ENCODE measurements around the gene PPM1J.

The PPM1J gene

DNA sequence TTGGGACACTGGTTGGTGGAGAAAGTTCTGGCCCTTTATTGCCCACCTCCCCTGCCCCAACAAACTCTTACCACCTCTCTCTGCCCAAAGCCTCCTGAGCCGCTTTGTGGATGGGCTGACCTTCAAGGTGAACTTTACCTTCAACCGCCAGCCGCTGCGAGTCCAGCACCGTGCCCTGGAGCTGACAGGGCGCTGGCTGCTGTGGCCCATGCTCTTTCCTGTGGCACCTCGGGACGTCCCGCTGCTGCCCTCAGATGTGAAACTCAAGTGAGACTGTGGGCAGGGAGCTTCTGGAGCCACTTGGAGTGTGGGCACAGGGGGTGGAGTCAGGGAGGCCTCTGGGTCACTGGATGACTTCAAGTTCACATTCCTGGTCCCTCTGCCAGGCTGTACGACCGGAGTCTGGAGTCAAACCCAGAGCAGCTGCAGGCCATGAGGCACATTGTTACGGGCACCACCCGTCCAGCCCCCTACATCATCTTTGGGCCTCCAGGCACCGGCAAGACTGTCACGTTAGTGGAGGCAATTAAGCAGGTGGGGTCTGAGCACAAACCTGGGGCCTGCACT is 20.7 kb downstream of the PPM1J start:
- H3K4me3 ChIP-seq (ENCODE audit: low read depth, low read length), result no peak overlapping the region
- no peak for DNase-seq (ENCODE audit: low read depth)
- no peak for TF ChIP-seq MYC (IDR thresholded peaks at IDR 0.05; ENCODE audit: low read depth, low read length)
- TF ChIP-seq, protein P1, sequence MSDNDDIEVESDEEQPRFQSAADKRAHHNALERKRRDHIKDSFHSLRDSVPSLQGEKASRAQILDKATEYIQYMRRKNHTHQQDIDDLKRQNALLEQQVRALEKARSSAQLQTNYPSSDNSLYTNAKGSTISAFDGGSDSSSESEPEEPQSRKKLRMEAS (IDR thresholded peaks at IDR 0.05; ENCODE audit: low read depth, low read length), result no peak
- TF ChIP-seq POLR2A (IDR thresholded peaks at IDR 0.05; ENCODE audit: extremely low read depth, insufficient read length), result no peak
- TF ChIP-seq, protein P2, sequence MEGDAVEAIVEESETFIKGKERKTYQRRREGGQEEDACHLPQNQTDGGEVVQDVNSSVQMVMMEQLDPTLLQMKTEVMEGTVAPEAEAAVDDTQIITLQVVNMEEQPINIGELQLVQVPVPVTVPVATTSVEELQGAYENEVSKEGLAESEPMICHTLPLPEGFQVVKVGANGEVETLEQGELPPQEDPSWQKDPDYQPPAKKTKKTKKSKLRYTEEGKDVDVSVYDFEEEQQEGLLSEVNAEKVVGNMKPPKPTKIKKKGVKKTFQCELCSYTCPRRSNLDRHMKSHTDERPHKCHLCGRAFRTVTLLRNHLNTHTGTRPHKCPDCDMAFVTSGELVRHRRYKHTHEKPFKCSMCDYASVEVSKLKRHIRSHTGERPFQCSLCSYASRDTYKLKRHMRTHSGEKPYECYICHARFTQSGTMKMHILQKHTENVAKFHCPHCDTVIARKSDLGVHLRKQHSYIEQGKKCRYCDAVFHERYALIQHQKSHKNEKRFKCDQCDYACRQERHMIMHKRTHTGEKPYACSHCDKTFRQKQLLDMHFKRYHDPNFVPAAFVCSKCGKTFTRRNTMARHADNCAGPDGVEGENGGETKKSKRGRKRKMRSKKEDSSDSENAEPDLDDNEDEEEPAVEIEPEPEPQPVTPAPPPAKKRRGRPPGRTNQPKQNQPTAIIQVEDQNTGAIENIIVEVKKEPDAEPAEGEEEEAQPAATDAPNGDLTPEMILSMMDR (IDR thresholded peaks at IDR 0.05; ENCODE audit: low read depth, low read length), result no peak

DNA sequence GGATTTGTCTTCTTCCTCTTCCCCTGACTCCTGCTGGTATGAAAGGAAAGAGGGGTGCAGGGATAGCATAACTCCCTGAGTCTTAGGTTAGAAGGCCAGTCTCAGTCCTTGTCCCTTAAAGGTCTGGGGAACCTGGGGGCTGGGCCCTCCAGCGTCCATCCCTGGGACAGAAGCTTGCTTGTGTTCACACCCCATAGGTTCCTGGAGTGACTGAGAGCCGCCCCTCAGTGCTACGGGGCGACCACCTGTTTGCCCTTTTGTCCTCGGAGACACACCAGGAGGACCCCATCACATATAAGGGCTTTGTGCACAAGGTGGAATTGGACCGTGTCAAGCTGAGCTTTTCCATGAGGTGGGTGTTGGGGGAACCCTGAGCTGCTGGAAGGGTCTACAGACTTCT is 21.3 kb downstream of the PPM1J start:
- H3K4me3 ChIP-seq (ENCODE audit: low read depth, low read length), result no peak overlapping the region
- no peak for TF ChIP-seq POLR2A (IDR thresholded peaks at IDR 0.05; ENCODE audit: extremely low read depth, insufficient read length)
- TF ChIP-seq MYC (IDR thresholded peaks at IDR 0.05; ENCODE audit: low read depth, low read length), result no peak
- TF ChIP-seq, protein P1 (IDR thresholded peaks at IDR 0.05; ENCODE audit: low read depth, low read length), result no peak
- TF ChIP-seq, protein P2 (IDR thresholded peaks at IDR 0.05; ENCODE audit: low read depth, low read length), result no peak
- DNase-seq (ENCODE audit: low read depth), result no peak

DNA sequence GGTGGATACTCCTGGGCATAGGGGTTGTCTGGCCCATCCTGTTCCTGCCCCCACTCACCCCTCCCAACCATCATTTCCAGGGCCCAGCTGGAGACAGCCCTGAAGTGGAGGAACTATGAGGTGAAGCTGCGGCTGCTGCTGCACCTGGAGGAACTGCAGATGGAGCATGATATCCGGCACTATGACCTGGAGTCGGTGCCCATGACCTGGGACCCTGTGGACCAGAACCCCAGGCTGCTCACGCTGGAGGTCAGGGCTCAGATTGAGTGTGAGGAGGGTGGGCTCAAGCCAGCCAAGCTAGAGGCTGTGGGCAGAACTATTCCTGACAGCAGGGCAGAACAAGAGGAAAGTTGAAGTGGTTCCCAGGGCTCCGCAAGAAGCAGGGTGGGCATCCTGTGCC is 22.5 kb downstream of the PPM1J start:
- no peak for DNase-seq (ENCODE audit: low read depth)
- H3K4me3 ChIP-seq (ENCODE audit: low read depth, low read length), result no peak overlapping the region
- no peak for TF ChIP-seq POLR2A (IDR thresholded peaks at IDR 0.05; ENCODE audit: extremely low read depth, insufficient read length)
- TF ChIP-seq MYC (IDR thresholded peaks at IDR 0.05; ENCODE audit: low read depth, low read length), result no peak
- TF ChIP-seq, protein P2 (IDR thresholded peaks at IDR 0.05; ENCODE audit: low read depth, low read length), result no peak
- TF ChIP-seq, protein P1 (IDR thresholded peaks at IDR 0.05; ENCODE audit: low read depth, low read length), result no peak

DNA sequence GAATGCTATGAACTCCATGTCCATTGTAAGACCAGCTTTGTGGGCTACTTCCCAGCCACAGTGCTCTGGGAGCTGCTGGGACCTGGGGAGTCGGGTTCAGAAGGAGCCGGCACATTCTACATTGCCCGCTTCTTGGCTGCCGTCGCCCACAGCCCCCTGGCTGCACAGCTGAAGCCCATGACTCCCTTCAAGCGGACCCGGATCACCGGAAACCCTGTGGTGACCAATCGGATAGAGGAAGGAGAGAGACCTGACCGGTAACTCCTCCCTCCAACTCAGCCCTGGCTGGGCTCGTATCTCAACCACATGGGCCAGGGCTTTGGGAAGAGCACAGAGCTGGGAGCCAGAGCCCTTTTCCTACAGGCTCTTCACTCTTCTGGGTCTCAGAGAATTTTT is 25.3 kb downstream of the PPM1J start:
- H3K4me3 ChIP-seq (ENCODE audit: low read depth, low read length), result no peak overlapping the region
- no peak for DNase-seq (ENCODE audit: low read depth)
- TF ChIP-seq, protein P2 (IDR thresholded peaks at IDR 0.05; ENCODE audit: low read depth, low read length), result no peak
- TF ChIP-seq, protein P1 (IDR thresholded peaks at IDR 0.05; ENCODE audit: low read depth, low read length), result no peak
- TF ChIP-seq POLR2A (IDR thresholded peaks at IDR 0.05; ENCODE audit: extremely low read depth, insufficient read length) (no peak), MYC (IDR thresholded peaks at IDR 0.05; ENCODE audit: low read depth, low read length) (no peak)

DNA sequence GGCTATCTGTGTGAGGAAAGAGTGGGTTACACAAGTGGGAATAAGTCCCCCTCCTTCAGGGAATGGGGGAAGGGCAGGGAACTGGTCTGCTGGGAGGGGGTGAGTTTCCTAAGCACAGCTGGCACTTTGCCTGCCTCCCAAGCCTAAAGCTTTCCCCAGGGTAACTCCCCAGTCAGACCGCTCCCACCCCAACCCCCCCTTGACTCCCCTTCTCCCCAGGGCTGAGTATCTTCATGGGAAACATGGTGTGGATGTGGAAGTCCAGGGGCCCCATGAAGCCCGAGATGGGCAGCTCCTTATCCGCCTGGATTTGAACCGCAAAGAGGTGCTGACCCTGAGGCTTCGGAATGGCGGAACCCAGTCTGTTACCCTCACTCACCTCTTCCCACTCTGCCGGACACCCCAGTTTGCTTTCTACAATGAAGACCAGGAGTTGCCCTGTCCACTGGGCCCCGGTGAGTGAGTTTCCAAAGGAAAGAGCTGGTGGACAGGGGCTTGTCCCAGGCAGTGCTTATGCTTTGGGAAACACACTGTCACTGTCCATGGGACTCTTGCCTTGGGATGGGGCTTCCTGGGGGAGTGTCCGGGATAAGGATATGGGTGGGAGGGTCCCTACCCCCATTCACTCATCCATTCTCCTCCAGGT is 25.8 kb downstream of the PPM1J start:
- TF ChIP-seq, protein P2 (IDR thresholded peaks at IDR 0.05; ENCODE audit: low read depth, low read length), result no peak
- TF ChIP-seq POLR2A (IDR thresholded peaks at IDR 0.05; ENCODE audit: extremely low read depth, insufficient read length) (no peak), MYC (IDR thresholded peaks at IDR 0.05; ENCODE audit: low read depth, low read length) (no peak)
- TF ChIP-seq, protein P1 (IDR thresholded peaks at IDR 0.05; ENCODE audit: low read depth, low read length), result no peak
- no peak for DNase-seq (ENCODE audit: low read depth)
- no peak overlapping the region for H3K4me3 ChIP-seq (ENCODE audit: low read depth, low read length)

All from NB4 (cell line).